ENCODE results near the gene ZMIZ1. TPM values are rescaled to one million over a fixed set of nuclear protein-coding genes. Genes with fewer than 3 reads are reported as not detected.

ZMIZ1 gene
- total and polyA plus RNA-seq, 2 donors (not counting 1 experiment from before 2014, with no cell fraction given): 6.3 to 30.6 TPM

- TF ChIP-seq CTCF (conservative IDR thresholded peaks at IDR 0.05 in 1 of 2, IDR thresholded peaks at IDR 0.05 in 1 of 2; ENCODE audit: low read depth in 1 of 2, low read length in 2 of 2): no peak
- TF ChIP-seq EZH2 (IDR thresholded peaks at IDR 0.05; ENCODE audit: low read length, missing control alignments): no peak
- H3K36me3 ChIP-seq (ENCODE audit: control insufficient read depth, insufficient read depth, low read length): peaks cover 42% of the 10 kb centered on the region
- H3K27me3 ChIP-seq (ENCODE audit: control insufficient read depth, insufficient read depth, low read length): no peaks in the 10 kb centered on the region
- peaks cover 6% of the 10 kb centered on the region for H3K4me1 ChIP-seq (ENCODE audit: control insufficient read depth, extremely low read depth, insufficient read depth, low read length)
- H4K20me1 ChIP-seq (ENCODE audit: control insufficient read depth, extremely low read depth, insufficient read depth, low read length): no peaks in the 10 kb centered on the region
- no peak overlapping the region for H3K9ac ChIP-seq (ENCODE audit: insufficient read depth, low read length)
- H3K9me3 ChIP-seq (ENCODE audit: control insufficient read depth, insufficient read depth, low read depth, low read length): no peaks in the 10 kb centered on the region
- no peak overlapping the region for H2AFZ ChIP-seq (ENCODE audit: low read length)
- no peak overlapping the region for H3K27ac ChIP-seq (ENCODE audit: insufficient read depth, low read length)
- no peak for DNase-seq (ENCODE audit: low read depth in 2 of 2)
- H3K79me2 ChIP-seq (ENCODE audit: control insufficient read depth, insufficient read depth, low read length): peaks cover 33% of the 10 kb centered on the region
- no peak overlapping the region for H3K4me2 ChIP-seq (ENCODE audit: extremely low read depth, insufficient read depth, low read length)
- H3K4me3 ChIP-seq (replicated peaks in 1 of 4; ENCODE audit: control extremely low read depth in 1 of 4, insufficient read depth in 1 of 4, low read depth in 3 of 4, low read length in 4 of 4): no peak overlapping the region
Observed at GRCh38 chr10:79352035-79352877, 283.5 kb downstream of the ZMIZ1 start.

GRCh38 chr10:79353000-79353406, 284.2 kb downstream of the ZMIZ1 start:
- Histone ChIP-seq H4K20me1 (ENCODE audit: control insufficient read depth, extremely low read depth, insufficient read depth, low read length) (no peaks in the 10 kb centered on the region), H3K9ac (ENCODE audit: insufficient read depth, low read length) (no peak overlapping the region)

GRCh38 chr10:79353726-79354125, 285.0 kb downstream of the ZMIZ1 start:
- H3K9me3 ChIP-seq (ENCODE audit: control insufficient read depth, insufficient read depth, low read depth, low read length): no peaks in the 10 kb centered on the region
- H2AFZ ChIP-seq (ENCODE audit: low read length): no peak overlapping the region
- no peaks in the 10 kb centered on the region for H4K20me1 ChIP-seq (ENCODE audit: control insufficient read depth, extremely low read depth, insufficient read depth, low read length)
- peaks cover 2% of the 10 kb centered on the region for H3K4me1 ChIP-seq (ENCODE audit: control insufficient read depth, extremely low read depth, insufficient read depth, low read length)
- no peak overlapping the region for H3K4me3 ChIP-seq (replicated peaks in 1 of 4; ENCODE audit: control extremely low read depth in 1 of 4, insufficient read depth in 1 of 4, low read depth in 3 of 4, low read length in 4 of 4)
- DNase-seq (ENCODE audit: low read depth in 2 of 2): no peak
- peaks cover 40% of the 10 kb centered on the region for H3K36me3 ChIP-seq (ENCODE audit: control insufficient read depth, insufficient read depth, low read length)
- TF ChIP-seq CTCF (conservative IDR thresholded peaks at IDR 0.05 in 1 of 2, IDR thresholded peaks at IDR 0.05 in 1 of 2; ENCODE audit: low read depth in 1 of 2, low read length in 2 of 2): no peak
- no peak for TF ChIP-seq EZH2 (IDR thresholded peaks at IDR 0.05; ENCODE audit: low read length, missing control alignments)
- H3K9ac ChIP-seq (ENCODE audit: insufficient read depth, low read length): no peak overlapping the region
- H3K79me2 ChIP-seq (ENCODE audit: control insufficient read depth, insufficient read depth, low read length): peaks cover 19% of the 10 kb centered on the region
- no peaks in the 10 kb centered on the region for H3K27me3 ChIP-seq (ENCODE audit: control insufficient read depth, insufficient read depth, low read length)
- H3K4me2 ChIP-seq (ENCODE audit: extremely low read depth, insufficient read depth, low read length): no peak overlapping the region
- H3K27ac ChIP-seq (ENCODE audit: insufficient read depth, low read length): no peak overlapping the region

More at GRCh38 chr10:79353000-79353406, 284.2 kb downstream of the ZMIZ1 start:
- DNase-seq (ENCODE audit: low read depth in 2 of 2): no peak
- TF ChIP-seq CTCF (conservative IDR thresholded peaks at IDR 0.05 in 1 of 2, IDR thresholded peaks at IDR 0.05 in 1 of 2; ENCODE audit: low read depth in 1 of 2, low read length in 2 of 2) (no peak), EZH2 (IDR thresholded peaks at IDR 0.05; ENCODE audit: low read length, missing control alignments) (no peak)
- peaks cover 27% of the 10 kb centered on the region for H3K79me2 ChIP-seq (ENCODE audit: control insufficient read depth, insufficient read depth, low read length)
- H3K27ac ChIP-seq (ENCODE audit: insufficient read depth, low read length): no peak overlapping the region
- H3K36me3 ChIP-seq (ENCODE audit: control insufficient read depth, insufficient read depth, low read length): peaks cover 42% of the 10 kb centered on the region
- no peak overlapping the region for H2AFZ ChIP-seq (ENCODE audit: low read length)
- peaks cover 6% of the 10 kb centered on the region for H3K4me1 ChIP-seq (ENCODE audit: control insufficient read depth, extremely low read depth, insufficient read depth, low read length)
- H3K4me2 ChIP-seq (ENCODE audit: extremely low read depth, insufficient read depth, low read length): no peak overlapping the region
- no peaks in the 10 kb centered on the region for H3K27me3 ChIP-seq (ENCODE audit: control insufficient read depth, insufficient read depth, low read length)
- no peak overlapping the region for H3K4me3 ChIP-seq (replicated peaks in 1 of 4; ENCODE audit: control extremely low read depth in 1 of 4, insufficient read depth in 1 of 4, low read depth in 3 of 4, low read length in 4 of 4)
- no peaks in the 10 kb centered on the region for H3K9me3 ChIP-seq (ENCODE audit: control insufficient read depth, insufficient read depth, low read depth, low read length)

Measured in fibroblast of lung (primary cell).